Testis (tissue), 3 donors: ENCODE data around the gene LTBP1. TPM values are rescaled to one million over a fixed set of nuclear protein-coding genes. Genes with fewer than 3 reads are reported as not detected.

Experiments
- DNase-seq: peaks from one replicate; pipeline ENCODE4 v3.0.0-alpha.2; 2019
- H3K27ac ChIP-seq, 2 donors: fragments of 200-600 bp; sonication (generic); one replicate each; pipeline ENCODE4 v1.5.1; 2019
- H3K27me3 ChIP-seq: fragments of 200-600 bp; sonication (generic); one replicate; pipeline ENCODE4 v1.5.1; 2019
- H3K36me3 ChIP-seq: fragments of 200-600 bp; sonication (generic); one replicate; pipeline ENCODE4 v1.5.1; 2017; ENCODE audit warnings: low read depth; ENCODE audit errors: missing control alignments
- H3K4me1 ChIP-seq: fragments of 200-600 bp; sonication (generic); one replicate; pipeline ENCODE4 v1.5.1; 2019
- H3K4me3 ChIP-seq, 2 donors: fragments of 200-600 bp; sonication (generic); one replicate each; pipeline ENCODE4 v1.5.1; 2017 to 2019
- H3K9me3 ChIP-seq: fragments of 200-600 bp; sonication (generic); one replicate; pipeline ENCODE4 v1.5.1; 2017
- CTCF ChIP-seq, 3 experiments: fragments of 450-650 bp in 2 of 3; fragments of 200-600 bp in 1 of 3; sonication (generic) in 1 of 3; IDR thresholded peaks; one replicate each; pipeline ENCODE4 v1.5.1; 2016 to 2019; ENCODE audit warnings: antibody characterized with exemption in 3 of 3, mild to moderate bottlenecking in 2 of 3, moderate library complexity in 1 of 3
- POLR2A ChIP-seq: fragments of 450-650 bp; IDR thresholded peaks from one replicate; pipeline ENCODE4 v1.6.1; 2017; ENCODE audit warnings: antibody characterized with exemption, mild to moderate bottlenecking, moderate library complexity
- WGBS, 2 donors: methylation state at CpG; one replicate each; pipeline ENCODE4 v1.1.5; 2018; 5-methylcytosine and 5-hydroxymethylcytosine counted together
- intact Hi-C: fragments of 100-400 bp; cut with DNase I; formaldehyde crosslinking; loops from one replicate; pipeline ENCODE4 v1.15.1; 2023; ENCODE audit warnings: low total_unique reads
- polyA plus RNA-seq: library from polyadenylated mRNA; stranded (reverse); fragments of 350-450 nt; fragmentation: Illumina TruSeq; extraction: RNeasy Lipid Tissue Mini Kit (QIAGEN cat#74804); gene quantifications from one replicate; pipeline ENCODE4 v1.2.3, GENCODE V29; 2014; ENCODE audit warnings: low read depth, low replicate concordance; ENCODE audit not compliant: insufficient read depth
- total RNA-seq, 2 donors: library from RNA; depleted of rRNA; stranded (reverse); fragments of >200 nt; gene quantifications; one replicate each; pipeline ENCODE4 v1.2.3, GENCODE V29; 2016

LTBP1 gene
- total and polyA plus RNA-seq, 3 donors from 2014 or later = 39.6 to 51.5 (median 44.0) TPM

- Histone ChIP-seq H3K9me3 (no peaks in the 10 kb centered on the region), H3K4me1 (peaks cover 9% of the 10 kb centered on the region), H3K27me3 (no peaks in the 10 kb centered on the region), H3K27ac (no peak overlapping the region), H3K36me3 (no peaks in the 10 kb centered on the region), H3K4me3 (no peak overlapping the region)
- no peak for DNase-seq
- no peak for TF ChIP-seq POLR2A
- intact Hi-C loops = no loop called here
- WGBS, 2 donors = 96% methylated on average over 4 of the region's 4 CpGs
Measured at GRCh38 chr2:33326100-33326499, 379.3 kb downstream of the LTBP1 start.

DNA sequence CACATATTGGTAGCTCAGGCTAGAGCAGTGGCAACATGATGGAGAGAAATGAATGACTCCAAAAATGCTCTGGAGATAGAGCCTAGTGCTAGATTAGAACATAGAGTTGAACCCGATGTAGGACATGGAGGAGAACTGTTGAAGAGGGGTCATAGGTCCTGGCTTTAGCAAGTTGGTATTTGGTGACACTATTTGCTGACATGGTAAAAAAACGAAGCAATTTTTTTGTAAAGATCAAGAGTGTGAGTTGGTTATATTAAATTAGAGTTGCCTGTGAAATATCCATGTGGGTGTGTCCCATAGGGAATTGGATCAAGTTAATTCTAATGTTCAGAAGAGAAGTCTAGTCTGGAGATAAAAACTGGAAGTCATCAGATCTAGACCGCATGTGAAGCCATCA is 386.7 kb downstream of the LTBP1 start:
- DNase-seq = no peak
- intact Hi-C loops = no loop called here
- no peaks in the 10 kb centered on the region for H3K36me3 ChIP-seq
- H3K27me3 ChIP-seq = no peaks in the 10 kb centered on the region
- H3K4me3 ChIP-seq = no peak overlapping the region
- H3K9me3 ChIP-seq = no peaks in the 10 kb centered on the region
- no peaks in the 10 kb centered on the region for H3K4me1 ChIP-seq
- 86 to 92% methylated on average over 3 of the region's 3 CpGs for WGBS, 2 donors
- TF ChIP-seq CTCF (IDR thresholded peaks at IDR 0.05) (no peak), POLR2A (no peak)
- H3K27ac ChIP-seq = no peak overlapping the region

DNA sequence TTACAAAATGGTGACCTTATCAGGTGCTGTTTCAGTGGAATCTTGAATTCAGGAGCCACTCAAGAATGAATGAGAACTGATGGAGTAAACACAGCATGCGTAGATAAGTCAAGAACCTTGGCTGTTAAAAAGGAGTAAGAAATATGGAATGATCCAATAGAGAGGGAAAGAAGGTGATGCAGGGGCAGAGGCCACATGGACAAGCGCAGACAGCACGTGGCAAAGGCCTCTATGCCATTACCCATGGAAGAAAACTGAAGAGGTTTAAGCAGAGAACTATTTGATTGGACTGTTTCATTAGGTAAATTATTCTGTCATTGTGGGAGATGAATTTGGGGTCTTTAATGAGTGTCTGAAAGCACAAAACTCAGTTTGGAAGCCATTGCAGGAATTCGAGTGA is 387.3 kb downstream of the LTBP1 start:
- Histone ChIP-seq H3K4me3 (no peak overlapping the region), H3K36me3 (no peaks in the 10 kb centered on the region), H3K4me1 (no peaks in the 10 kb centered on the region), H3K9me3 (no peaks in the 10 kb centered on the region), H3K27ac (no peak overlapping the region), H3K27me3 (no peaks in the 10 kb centered on the region)
- 80 to 91% methylated on average over 4 of the region's 4 CpGs for WGBS, 2 donors
- no peak for DNase-seq
- no peak for TF ChIP-seq POLR2A
- no peak for TF ChIP-seq CTCF (IDR thresholded peaks at IDR 0.05)
- intact Hi-C loops = no loop called here

DNA sequence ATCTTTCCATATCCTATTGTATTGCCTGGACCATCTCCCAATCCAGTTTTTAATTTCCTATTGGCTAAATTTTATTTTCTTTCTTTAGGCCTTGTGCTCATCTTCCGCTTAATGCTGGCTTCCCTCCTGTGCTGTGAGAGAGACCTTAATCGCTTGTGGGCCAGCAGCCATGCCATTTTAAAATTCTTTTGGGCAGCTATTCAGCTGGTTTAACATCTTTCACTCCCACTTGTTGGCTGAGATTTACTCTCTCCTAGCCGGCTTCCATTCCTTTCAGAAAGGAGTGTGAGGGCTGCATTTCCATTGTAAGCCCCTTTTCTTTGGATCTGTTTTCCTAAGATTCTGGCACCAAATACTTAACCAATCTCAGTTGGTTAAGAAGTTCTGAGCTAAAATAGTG is 388.8 kb downstream of the LTBP1 start:
- no peaks in the 10 kb centered on the region for H3K9me3 ChIP-seq
- intact Hi-C loops = no loop called here
- H3K27ac ChIP-seq = no peak overlapping the region
- no peak overlapping the region for H3K4me3 ChIP-seq
- no peaks in the 10 kb centered on the region for H3K27me3 ChIP-seq
- H3K4me1 ChIP-seq = no peaks in the 10 kb centered on the region
- H3K36me3 ChIP-seq = no peaks in the 10 kb centered on the region
- no peak for TF ChIP-seq CTCF (IDR thresholded peaks at IDR 0.05)
- WGBS, 2 donors = 84 to 85% methylated on average over 3 of the region's 3 CpGs
- no peak for DNase-seq

- no peaks in the 10 kb centered on the region for H3K9me3 ChIP-seq
- TF ChIP-seq CTCF (IDR thresholded peaks at IDR 0.05) (no peak), POLR2A (no peak)
- 70 to 88% methylated on average over 4 of the region's 4 CpGs for WGBS, 2 donors
- no peak overlapping the region for H3K4me3 ChIP-seq
- DNase-seq = no peak
- no peak overlapping the region for H3K27ac ChIP-seq
- H3K4me1 ChIP-seq = no peaks in the 10 kb centered on the region
- H3K27me3 ChIP-seq = no peaks in the 10 kb centered on the region
- intact Hi-C loops = no loop called here
- no peaks in the 10 kb centered on the region for H3K36me3 ChIP-seq
Measured at GRCh38 chr2:33336036-33336625, 389.4 kb downstream of the LTBP1 start.
